Islet of Langerhans (tissue), 1 donor: ENCODE measurements around the gene THUMPD3.
A peak's percentile ranks its signal among the peaks of the same experiment; 100 is the strongest.

Experiments
- FAIRE-seq: peaks from one replicate; lab custom pipeline; 2011; peaks lifted over from hg19 to GRCh38; lab: Jason Lieb, UNC

The THUMPD3 gene

GRCh38 chr3:9361691-9362388, 1.0 kb upstream of the THUMPD3 start:
- FAIRE-seq = no peak

GRCh38 chr3:9369508-9369907, 6.7 kb downstream of the THUMPD3 start:
- FAIRE-seq = no peak

- no peak for FAIRE-seq
These were observed 10.6 kb downstream of the THUMPD3 start for GRCh38 chr3:9373465-9373864.

- no peak for FAIRE-seq
These were observed 15.1 kb downstream of the THUMPD3 start for GRCh38 chr3:9377981-9378380.

GRCh38 chr3:9379327-9379726, 16.5 kb downstream of the THUMPD3 start:
- no peak for FAIRE-seq

GRCh38 chr3:9380014-9380413, 17.2 kb downstream of the THUMPD3 start:
- FAIRE-seq = no peak

- no peak for FAIRE-seq
These were observed 21.4 kb downstream of the THUMPD3 start for GRCh38 chr3:9384141-9384828.

GRCh38 chr3:9385187-9386077, 22.6 kb downstream of the THUMPD3 start:
- no peak for FAIRE-seq

- FAIRE-seq = no peak
These were observed 23.2 kb downstream of the THUMPD3 start for GRCh38 chr3:9386078-9386459.

- FAIRE-seq = no peak
These were observed 23.9 kb downstream of the THUMPD3 start for GRCh38 chr3:9386501-9387321.

GRCh38 chr3:9387322-9387655, 24.4 kb downstream of the THUMPD3 start:
- FAIRE-seq = no peak

GRCh38 chr3:9388142-9388541, 25.3 kb downstream of the THUMPD3 start:
- no peak for FAIRE-seq

GRCh38 chr3:9388562-9389272, 25.9 kb downstream of the THUMPD3 start:
- FAIRE-seq = no peak

- no peak for FAIRE-seq
These were observed 27.5 kb downstream of the THUMPD3 start for GRCh38 chr3:9390265-9390888.

- no peak for FAIRE-seq
These were observed 29.2 kb downstream of the THUMPD3 start for GRCh38 chr3:9392041-9392440.

GRCh38 chr3:9395570-9396300, 32.9 kb downstream of the THUMPD3 start:
- FAIRE-seq = no peak

- no peak for FAIRE-seq
These were observed 33.4 kb downstream of the THUMPD3 start for GRCh38 chr3:9396301-9396631.

- peak; percentile 9 for FAIRE-seq
These were observed 33.9 kb downstream of the THUMPD3 start for GRCh38 chr3:9396632-9397331.

GRCh38 chr3:9397332-9397905, 34.6 kb downstream of the THUMPD3 start, which contains the start of gene SETD5:
Gene SETD5 (plus strand): TSS chr3:9397615. CDS start chr3:9428939, 31,324 bp downstream.
- FAIRE-seq = no peak
